ENCODE data around the gene GSPT2. TPM values are rescaled to one million over a fixed set of nuclear protein-coding genes. Genes with fewer than 3 reads are reported as not detected.

GSPT2 gene
- polyA plus RNA-seq, 3 donors = 0.40 to 1.6 (median 1.4) TPM

- no peak overlapping the region for H3K4me3 Mint-ChIP-seq
- H3K9me3 Mint-ChIP-seq = peaks cover 0 to 27% (median 3%) of the 10 kb centered on the region in 7 donors
- H3K27me3 ChIP-seq (ENCODE audit: control insufficient read depth in 2 of 2, insufficient read depth in 2 of 2, low read length in 2 of 2) = no peaks in the 10 kb centered on the region
- no peaks in the 10 kb centered on the region for H3K4me1 ChIP-seq (ENCODE audit: control insufficient read depth in 1 of 2, insufficient read depth in 2 of 2, low read length in 2 of 2)
- intact Hi-C loops (cut with micrococcal nuclease) = no loop called here
- peak overlapping the region in 1 of 7 donors; percentile 11 for H3K27ac Mint-ChIP-seq
- H3K27ac ChIP-seq (ENCODE audit: low read depth in 1 of 2, low read length in 2 of 2) = no peak overlapping the region
- no peaks in the 10 kb centered on the region for H3K4me1 Mint-ChIP-seq
- no peaks in the 10 kb centered on the region for H3K9me3 ChIP-seq (replicated peaks in 1 of 2; ENCODE audit: control insufficient read depth in 1 of 2, insufficient read depth in 1 of 2, low read length in 2 of 2)
- no peak for DNase-seq
- H4K20me1 ChIP-seq (ENCODE audit: insufficient read depth, low read length) = no peaks in the 10 kb centered on the region
- WGBS (ENCODE audit: insufficient coverage) = no CpG with 5 or more reads among the region's 5 CpGs
- H3K4me2 ChIP-seq (replicated peaks; ENCODE audit: extremely low read depth, low read length, poor library complexity, severe bottlenecking) = no peak overlapping the region
- no peak for TF ChIP-seq CTCF (IDR thresholded peaks at IDR 0.05)
- no peaks in the 10 kb centered on the region for H3K36me3 ChIP-seq (replicated peaks in 1 of 2; ENCODE audit: control insufficient read depth in 1 of 2, insufficient read depth in 2 of 2, low read length in 2 of 2)
- no peak overlapping the region for H2AFZ ChIP-seq (ENCODE audit: insufficient read depth, low read depth, low read length, poor library complexity, severe bottlenecking)
- no peaks in the 10 kb centered on the region for H3K36me3 Mint-ChIP-seq
- no peak overlapping the region for H3K4me3 ChIP-seq (replicated peaks in 1 of 3; ENCODE audit: low read depth in 2 of 3, low read length in 3 of 3)
- no peak overlapping the region for H3K9ac ChIP-seq (ENCODE audit: insufficient read depth, low read length, poor library complexity, severe bottlenecking)
- H3K27me3 Mint-ChIP-seq (ENCODE audit: low read depth in 3 of 3) = peaks cover 0 to 5% (median 0%) of the 10 kb centered on the region in 3 donors
- H3K79me2 ChIP-seq (ENCODE audit: insufficient read depth, low read length) = no peaks in the 10 kb centered on the region
Observed at GRCh38 chrX:51766546-51766945, 23.3 kb downstream of the GSPT2 start.

GRCh38 chrX:51776851-51777250 lies 33.6 kb downstream of the GSPT2 start:
- no peak overlapping the region for H3K4me3 Mint-ChIP-seq
- WGBS (ENCODE audit: insufficient coverage) = no CpG with 5 or more reads among the region's 3 CpGs

More at GRCh38 chrX:51776851-51777250, 33.6 kb downstream of the GSPT2 start:
- H4K20me1 ChIP-seq (ENCODE audit: insufficient read depth, low read length) = no peaks in the 10 kb centered on the region
- Mint-ChIP-seq H3K9me3 (peaks cover 0 to 2% (median 0%) of the 10 kb centered on the region in 7 donors), H3K36me3 (no peaks in the 10 kb centered on the region), H3K27me3 (ENCODE audit: low read depth in 3 of 3) (peaks cover 0 to 7% (median 2%) of the 10 kb centered on the region in 3 donors), H3K27ac (no peak overlapping the region), H3K4me1 (no peaks in the 10 kb centered on the region)
- peaks cover 0 to 3% of the 10 kb centered on the region in 2 donors for H3K27me3 ChIP-seq (ENCODE audit: control insufficient read depth in 2 of 2, insufficient read depth in 2 of 2, low read length in 2 of 2)
- TF ChIP-seq CTCF (IDR thresholded peaks at IDR 0.05) = no peak
- H3K79me2 ChIP-seq (ENCODE audit: insufficient read depth, low read length) = no peaks in the 10 kb centered on the region
- H3K27ac ChIP-seq (ENCODE audit: low read depth in 1 of 2, low read length in 2 of 2) = no peak overlapping the region
- no peak overlapping the region for H3K4me3 ChIP-seq (replicated peaks in 1 of 3; ENCODE audit: low read depth in 2 of 3, low read length in 3 of 3)
- no peak overlapping the region for H2AFZ ChIP-seq (ENCODE audit: insufficient read depth, low read depth, low read length, poor library complexity, severe bottlenecking)
- H3K36me3 ChIP-seq (replicated peaks in 1 of 2; ENCODE audit: control insufficient read depth in 1 of 2, insufficient read depth in 2 of 2, low read length in 2 of 2) = no peaks in the 10 kb centered on the region
- no peaks in the 10 kb centered on the region for H3K9me3 ChIP-seq (replicated peaks in 1 of 2; ENCODE audit: control insufficient read depth in 1 of 2, insufficient read depth in 1 of 2, low read length in 2 of 2)
- H3K4me2 ChIP-seq (replicated peaks; ENCODE audit: extremely low read depth, low read length, poor library complexity, severe bottlenecking) = no peak overlapping the region
- no peak overlapping the region for H3K9ac ChIP-seq (ENCODE audit: insufficient read depth, low read length, poor library complexity, severe bottlenecking)
- H3K4me1 ChIP-seq (ENCODE audit: control insufficient read depth in 1 of 2, insufficient read depth in 2 of 2, low read length in 2 of 2) = no peaks in the 10 kb centered on the region
- DNase-seq = no peak
- intact Hi-C loops (cut with micrococcal nuclease) = no loop called here

Data from CD14-positive monocyte (primary cell).